Neutrophil (primary cell): ENCODE results near the gene ZNF398.

ENCODE experiments used
- H3K27ac ChIP-seq: fragments of 200-600 bp; sonication (generic); 2 replicates; pipeline ENCODE4 v1.5.1; 2016; ENCODE audit warnings: mild to moderate bottlenecking, moderate library complexity
- H3K27me3 ChIP-seq: fragments of 200-600 bp; sonication (generic); 2 replicates; pipeline ENCODE4 v1.6.0; 2016; ENCODE audit warnings: mild to moderate bottlenecking
- H3K36me3 ChIP-seq: fragments of 200-600 bp; sonication (generic); 2 replicates; pipeline ENCODE4 v1.5.1; 2017
- H3K4me1 ChIP-seq, 2 experiments: fragments of 200-600 bp in 1 of 2; sonication (generic) in 1 of 2; 1 replicate in 1 of 2; 2 replicates in 1 of 2; pipeline versions ENCODE4 v1.5.1 to v1.6.1; 2013 to 2016; ENCODE audit warnings: low read depth in 1 of 2, low read length in 1 of 2, mild to moderate bottlenecking in 1 of 2, moderate library complexity in 1 of 2; ENCODE audit not compliant: control insufficient read depth in 1 of 2, insufficient read depth in 1 of 2
- H3K4me3 ChIP-seq, 2 experiments: fragments of 200-600 bp in 1 of 2; sonication (generic) in 1 of 2; 1 replicate in 1 of 2; 2 replicates in 1 of 2; pipeline ENCODE4 v1.5.1; 2013 to 2016; ENCODE audit warnings: low read depth in 1 of 2, low read length in 1 of 2, mild to moderate bottlenecking in 1 of 2, moderate library complexity in 1 of 2
- H3K9me3 ChIP-seq: fragments of 200-600 bp; sonication (generic); 2 replicates; pipeline ENCODE4 v1.5.1; 2016
- CTCF ChIP-seq: fragments of 200-600 bp; sonication (generic); IDR thresholded peaks from 2 replicates; pipeline ENCODE4 v1.5.1; 2016; ENCODE audit warnings: antibody characterized with exemption

The ZNF398 gene

GRCh38 chr7:149229526-149229925, 82.3 kb downstream of the ZNF398 start:
- no peaks in the 10 kb centered on the region for H3K9me3 ChIP-seq
- no peak overlapping the region for H3K4me3 ChIP-seq
- no peak for TF ChIP-seq CTCF
- no peak overlapping the region for H3K27ac ChIP-seq
- H3K36me3 ChIP-seq = peaks cover 24% of the 10 kb centered on the region
- H3K4me1 ChIP-seq = peaks cover 10 to 13% of the 10 kb centered on the region in 2 experiments
- no peaks in the 10 kb centered on the region for H3K27me3 ChIP-seq

DNA sequence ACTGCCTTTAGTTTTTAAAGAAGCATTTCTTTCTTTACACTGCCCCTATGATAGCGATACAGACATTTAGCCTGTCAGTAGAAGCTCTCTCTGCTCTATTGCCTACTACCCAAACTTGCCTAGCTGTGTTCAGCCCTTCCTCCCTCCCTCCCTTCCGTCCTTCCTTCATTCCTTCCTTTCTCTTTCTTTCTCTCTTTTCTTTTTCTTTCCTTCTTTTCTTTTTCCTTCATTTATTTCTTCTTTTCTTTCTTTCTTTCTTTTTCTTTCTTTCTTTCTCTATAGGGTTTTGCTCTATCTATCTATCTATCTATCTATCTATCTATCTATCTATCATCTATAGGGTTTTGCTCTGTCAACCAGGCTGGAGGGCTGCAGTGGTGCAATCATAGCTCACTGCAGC, 85.1 kb downstream of the ZNF398 start:
- H3K4me1 ChIP-seq = peaks cover 4 to 7% of the 10 kb centered on the region in 2 experiments
- H3K27ac ChIP-seq = no peak overlapping the region
- H3K9me3 ChIP-seq = no peaks in the 10 kb centered on the region
- H3K27me3 ChIP-seq = peaks cover 16% of the 10 kb centered on the region
- TF ChIP-seq CTCF = no peak
- H3K36me3 ChIP-seq = no peaks in the 10 kb centered on the region
- no peak overlapping the region for H3K4me3 ChIP-seq
